ENCODE results near the gene WASF2.

Gene WASF2

GRCh38 chr1:27374362-27375086, 115.4 kb downstream of the WASF2 start, which contains the start of gene FCN3:
FCN3 (minus strand) TSS chr1:27374824; CDS start chr1:27374818, 6 bp downstream.
- no peaks in the 10 kb centered on the region for H3K9me3 ChIP-seq (ENCODE audit: control insufficient read depth, low read length)
- H3K27me3 ChIP-seq (ENCODE audit: control insufficient read depth, insufficient read depth, low read length): no peaks in the 10 kb centered on the region
- TF ChIP-seq, protein P1, sequence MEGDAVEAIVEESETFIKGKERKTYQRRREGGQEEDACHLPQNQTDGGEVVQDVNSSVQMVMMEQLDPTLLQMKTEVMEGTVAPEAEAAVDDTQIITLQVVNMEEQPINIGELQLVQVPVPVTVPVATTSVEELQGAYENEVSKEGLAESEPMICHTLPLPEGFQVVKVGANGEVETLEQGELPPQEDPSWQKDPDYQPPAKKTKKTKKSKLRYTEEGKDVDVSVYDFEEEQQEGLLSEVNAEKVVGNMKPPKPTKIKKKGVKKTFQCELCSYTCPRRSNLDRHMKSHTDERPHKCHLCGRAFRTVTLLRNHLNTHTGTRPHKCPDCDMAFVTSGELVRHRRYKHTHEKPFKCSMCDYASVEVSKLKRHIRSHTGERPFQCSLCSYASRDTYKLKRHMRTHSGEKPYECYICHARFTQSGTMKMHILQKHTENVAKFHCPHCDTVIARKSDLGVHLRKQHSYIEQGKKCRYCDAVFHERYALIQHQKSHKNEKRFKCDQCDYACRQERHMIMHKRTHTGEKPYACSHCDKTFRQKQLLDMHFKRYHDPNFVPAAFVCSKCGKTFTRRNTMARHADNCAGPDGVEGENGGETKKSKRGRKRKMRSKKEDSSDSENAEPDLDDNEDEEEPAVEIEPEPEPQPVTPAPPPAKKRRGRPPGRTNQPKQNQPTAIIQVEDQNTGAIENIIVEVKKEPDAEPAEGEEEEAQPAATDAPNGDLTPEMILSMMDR (IDR thresholded peaks at IDR 0.05): no peak
- no peaks in the 10 kb centered on the region for H3K36me3 ChIP-seq (ENCODE audit: control insufficient read depth, insufficient read depth, low read length)
- H3K79me2 ChIP-seq: no peaks in the 10 kb centered on the region
- H3K4me2 ChIP-seq (ENCODE audit: low read length): no peak within 1 kb of the TSS
- no peak within 1 kb of the TSS for H3K4me3 ChIP-seq (ENCODE audit: low read depth, low read length)
- peak within 1 kb of the TSS; percentile 11 for H3K27ac ChIP-seq
- no peak within 1 kb of the TSS for H3K9ac ChIP-seq
- H3K4me1 ChIP-seq: no peaks in the 10 kb centered on the region
- H2AFZ ChIP-seq: no peak within 1 kb of the TSS

GRCh38 chr1:27372808-27373690, 116.9 kb downstream of the WASF2 start:
- Histone ChIP-seq H3K27me3 (ENCODE audit: control insufficient read depth, insufficient read depth, low read length) (no peaks in the 10 kb centered on the region), H3K27ac (no peak overlapping the region), H2AFZ (no peak overlapping the region), H3K9ac (no peak overlapping the region), H3K4me1 (no peaks in the 10 kb centered on the region), H3K4me3 (ENCODE audit: low read depth, low read length) (no peak overlapping the region), H3K9me3 (ENCODE audit: control insufficient read depth, low read length) (no peaks in the 10 kb centered on the region), H3K79me2 (no peaks in the 10 kb centered on the region), H3K4me2 (ENCODE audit: low read length) (no peak overlapping the region), H3K36me3 (ENCODE audit: control insufficient read depth, insufficient read depth, low read length) (no peaks in the 10 kb centered on the region)
- TF ChIP-seq, protein P1 (IDR thresholded peaks at IDR 0.05): no peak

- H3K4me1 ChIP-seq: no peaks in the 10 kb centered on the region
- H3K27ac ChIP-seq: no peak overlapping the region
- no peaks in the 10 kb centered on the region for H3K79me2 ChIP-seq
- TF ChIP-seq, protein P1 (IDR thresholded peaks at IDR 0.05): no peak
- H3K36me3 ChIP-seq (ENCODE audit: control insufficient read depth, insufficient read depth, low read length): no peaks in the 10 kb centered on the region
- H3K4me2 ChIP-seq (ENCODE audit: low read length): no peak overlapping the region
- H3K9me3 ChIP-seq (ENCODE audit: control insufficient read depth, low read length): no peaks in the 10 kb centered on the region
- H3K27me3 ChIP-seq (ENCODE audit: control insufficient read depth, insufficient read depth, low read length): no peaks in the 10 kb centered on the region
- H2AFZ ChIP-seq: no peak overlapping the region
- H3K4me3 ChIP-seq (ENCODE audit: low read depth, low read length): no peak overlapping the region
- H3K9ac ChIP-seq: no peak overlapping the region
Observed at GRCh38 chr1:27372022-27372807, 117.8 kb downstream of the WASF2 start.

- H3K4me3 ChIP-seq (ENCODE audit: low read depth, low read length): no peak overlapping the region
- no peaks in the 10 kb centered on the region for H3K27me3 ChIP-seq (ENCODE audit: control insufficient read depth, insufficient read depth, low read length)
Observed at GRCh38 chr1:27368869-27369582, 120.9 kb downstream of the WASF2 start.

More at GRCh38 chr1:27368869-27369582, 120.9 kb downstream of the WASF2 start:
- Histone ChIP-seq H3K79me2 (no peaks in the 10 kb centered on the region), H3K36me3 (ENCODE audit: control insufficient read depth, insufficient read depth, low read length) (no peaks in the 10 kb centered on the region), H3K9ac (no peak overlapping the region), H3K27ac (no peak overlapping the region), H3K4me2 (ENCODE audit: low read length) (no peak overlapping the region), H3K4me1 (peaks cover 3% of the 10 kb centered on the region), H2AFZ (no peak overlapping the region), H3K9me3 (ENCODE audit: control insufficient read depth, low read length) (no peaks in the 10 kb centered on the region)
- TF ChIP-seq, protein P1 (IDR thresholded peaks at IDR 0.05): no peak

All from parathyroid adenoma (tissue), 2 donors.